Measurements from ENCODE around the gene RET. TPM values are rescaled to one million over a fixed set of nuclear protein-coding genes. Genes with fewer than 3 reads are reported as not detected.

The RET gene
- total RNA-seq, 4 donors from 2014 or later: 0.51 to 1.2 (median 0.62) TPM

DNA sequence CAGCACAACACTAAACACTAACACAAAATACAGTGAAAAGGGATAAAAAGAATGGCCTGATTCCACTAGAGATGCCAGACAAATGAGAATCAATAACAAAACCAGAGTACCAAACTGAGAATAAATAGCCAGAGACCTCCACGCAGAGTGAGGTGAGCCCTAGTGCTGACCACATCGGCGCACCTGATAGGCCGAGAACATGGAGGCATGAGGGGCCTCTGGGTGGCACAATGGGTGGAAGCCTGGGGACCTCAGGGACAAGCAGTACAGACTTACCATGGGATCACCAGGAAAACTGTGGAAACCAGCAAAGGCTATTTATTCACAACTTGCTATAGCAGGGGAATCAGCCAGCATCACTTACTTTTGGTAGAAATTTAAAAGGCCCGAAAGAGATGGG, 59.6 kb downstream of the RET start:
- Histone ChIP-seq H3K27ac (no peak overlapping the region), H3K9me3 (no peaks in the 10 kb centered on the region), H3K36me3 (no peaks in the 10 kb centered on the region), H3K4me1 (peaks cover 11 to 17% of the 10 kb centered on the region in 2 donors), H3K4me3 (no peak overlapping the region), H3K27me3 (no peaks in the 10 kb centered on the region)
- DNase-seq (no peak), ATAC-seq (no peak)
- intact Hi-C loops (cut with DNase I; ENCODE audit: low total_unique reads) (loop anchor here (5.0 kb wide), 1 partner anchor 499 kb away; the partner anchor contains the start of gene ZNF33B), in situ Hi-C loops (cut with MboI; ENCODE audit: low sequenced_read_pairs in 4 of 4) (no loop called here)
- TF ChIP-seq CTCF (IDR thresholded peaks at IDR 0.05 in 4 of 5, conservative IDR thresholded peaks at IDR 0.05 in 1 of 5) (no peak), POLR2A (IDR thresholded peaks at IDR 0.05) (no peak)

DNA sequence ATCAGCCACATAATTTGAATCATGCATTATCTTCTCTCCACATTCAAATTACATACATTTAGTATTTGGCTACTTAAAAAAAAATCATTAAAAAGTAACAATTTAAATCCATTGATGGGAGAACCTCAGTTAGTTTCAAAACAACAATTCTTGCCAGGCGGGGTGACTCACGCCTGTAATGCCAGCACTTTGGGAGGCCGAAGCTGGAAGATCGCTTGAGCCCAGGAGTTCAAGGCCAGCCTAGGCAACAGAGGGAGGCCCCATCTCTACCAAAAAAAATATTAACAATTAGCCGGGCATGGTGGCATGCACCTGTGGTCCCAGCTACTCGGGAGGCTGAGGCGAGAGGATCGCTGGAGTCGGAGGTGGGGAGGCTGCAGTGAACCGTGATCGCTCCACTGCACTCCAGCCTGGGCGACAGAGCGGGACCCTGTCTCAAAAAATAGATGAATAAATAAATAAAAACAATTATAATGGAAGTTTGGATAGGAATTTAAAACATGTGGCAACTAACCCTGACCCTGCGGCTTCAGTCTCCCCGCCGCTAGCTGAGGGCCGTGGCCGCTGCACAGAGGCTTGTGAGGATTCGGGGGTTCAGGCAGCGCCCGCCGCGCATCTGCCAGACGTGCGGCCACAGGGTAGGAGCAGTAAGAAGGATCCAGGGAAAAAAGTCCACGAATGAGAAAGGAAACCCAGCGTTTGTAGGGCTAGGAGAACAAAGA, 60.3 kb downstream of the RET start:
- H3K9me3 ChIP-seq: no peaks in the 10 kb centered on the region
- H3K4me3 ChIP-seq: peak overlapping the region; percentile 74 to 97 (median 83)
- H3K27ac ChIP-seq: peak overlapping the region; percentile 76 to 89 (median 86)
- intact Hi-C loops (cut with DNase I; ENCODE audit: low total_unique reads) (loop anchor here (5.0 kb wide), 1 partner anchor 500 kb away; the partner anchor contains the start of gene ZNF33B), in situ Hi-C loops (cut with MboI; ENCODE audit: low sequenced_read_pairs in 4 of 4) (no loop called here)
- DNase-seq (no peak), ATAC-seq (no peak)
- TF ChIP-seq CTCF (IDR thresholded peaks at IDR 0.05 in 4 of 5, conservative IDR thresholded peaks at IDR 0.05 in 1 of 5): no peak
- TF ChIP-seq POLR2A (IDR thresholded peaks at IDR 0.05): no peak
- H3K36me3 ChIP-seq: no peaks in the 10 kb centered on the region
- no peaks in the 10 kb centered on the region for H3K27me3 ChIP-seq
- peaks cover 11 to 17% of the 10 kb centered on the region in 2 donors for H3K4me1 ChIP-seq

- no peaks in the 10 kb centered on the region for H3K36me3 ChIP-seq
- no peaks in the 10 kb centered on the region for H3K9me3 ChIP-seq
- no peaks in the 10 kb centered on the region for H3K27me3 ChIP-seq
- peak overlapping the region; percentile 76 to 89 (median 86) for H3K27ac ChIP-seq
- intact Hi-C loops (cut with DNase I; ENCODE audit: low total_unique reads): loop anchor here (5.0 kb wide), 1 partner anchor 500 kb away; the partner anchor contains the start of gene ZNF33B
- H3K4me1 ChIP-seq: peaks cover 11 to 17% of the 10 kb centered on the region in 2 donors
- H3K4me3 ChIP-seq: peak overlapping the region; percentile 74 to 97 (median 83)
- DNase-seq (no peak), ATAC-seq (peak; percentile 22 to 46)
- in situ Hi-C loops (cut with MboI; ENCODE audit: low sequenced_read_pairs in 4 of 4): no loop called here
- TF ChIP-seq CTCF (IDR thresholded peaks at IDR 0.05 in 4 of 5, conservative IDR thresholded peaks at IDR 0.05 in 1 of 5) (peak in 1 of 5 experiments; percentile 2), POLR2A (IDR thresholded peaks at IDR 0.05) (no peak)
Measured at GRCh38 chr10:43137717-43138020, 60.8 kb downstream of the RET start.

GRCh38 chr10:43138021-43138756, 61.3 kb downstream of the RET start, which contains the start of gene CSGALNACT2:
Gene CSGALNACT2, plus strand, starts transcription at chr10:43138445. Its CDS starts 16,705 bp downstream, at chr10:43155150.
- in situ Hi-C loops (cut with MboI; ENCODE audit: low sequenced_read_pairs in 4 of 4) (no loop called here), intact Hi-C loops (cut with DNase I; ENCODE audit: low total_unique reads) (loop anchor here (5.0 kb wide), 1 partner anchor 501 kb away; the partner anchor contains the start of gene ZNF33B)
- no peaks in the 10 kb centered on the region for H3K9me3 ChIP-seq
- DNase-seq (peak; percentile 54 to 75), ATAC-seq (peak; percentile 92 to 94)
- peak within 1 kb of the TSS; percentile 74 to 97 (median 83) for H3K4me3 ChIP-seq
- no peaks in the 10 kb centered on the region for H3K36me3 ChIP-seq
- H3K4me1 ChIP-seq: peaks cover 11 to 17% of the 10 kb centered on the region in 2 donors
- H3K27ac ChIP-seq: peak within 1 kb of the TSS; percentile 76 to 89 (median 86)
- no peaks in the 10 kb centered on the region for H3K27me3 ChIP-seq
- TF ChIP-seq POLR2A (IDR thresholded peaks at IDR 0.05) (peak; percentile 90 to 94), CTCF (IDR thresholded peaks at IDR 0.05 in 4 of 5, conservative IDR thresholded peaks at IDR 0.05 in 1 of 5) (no peak)
